BJ (cell line): ENCODE measurements around the gene FIGLA. TPM values are rescaled to one million over a fixed set of nuclear protein-coding genes. Genes with fewer than 3 reads are reported as not detected.
"Not testable (repeated sequence)": the region's sequence is repeated elsewhere in the genome, so short reads cannot be mapped to it uniquely, and the experiment has no call there.

Source experiments
- CTCF ChIA-PET: fragments of 350-600 bp; formaldehyde crosslinking; extraction: SDS; loops from one replicate; lab custom pipeline; 2021; ENCODE audit warnings: antibody characterized with exemption, inconsistent platforms; lab: Yijun Ruan, JAX
- POLR2A ChIA-PET: fragments of 300-600 bp; sonication (Branson Sonifier 250); formaldehyde crosslinking; extraction: SDS; loops from one replicate; lab custom pipeline; 2021; ENCODE audit warnings: antibody characterized with exemption; lab: Charles Lee
- DNase-seq: peaks from one replicate; pipeline ENCODE4 v3.0.0-alpha.2; 2011; ENCODE audit warnings: low read depth
- H3K27me3 ChIP-seq: 2 replicates; pipeline ENCODE4 v1.6.0; 2011; ENCODE audit warnings: low read length; ENCODE audit not compliant: control insufficient read depth, insufficient read depth
- H3K36me3 ChIP-seq: 2 replicates; pipeline ENCODE4 v1.5.1; 2011; ENCODE audit warnings: low read length; ENCODE audit not compliant: control insufficient read depth, insufficient read depth
- H3K4me3 ChIP-seq: 2 replicates; pipeline ENCODE4 v1.5.1; 2011; ENCODE audit warnings: low read depth, mild to moderate bottlenecking, control low read depth, low read length
- CTCF ChIP-seq: IDR thresholded peaks from 2 replicates; pipeline ENCODE4 v1.5.1; 2011; ENCODE audit warnings: low read depth, mild to moderate bottlenecking, control low read depth, inconsistent platforms, low read length, moderate library complexity; ENCODE audit not compliant: insufficient read depth
- polyA plus RNA-seq: library from polyadenylated mRNA; depleted of rRNA; stranded (reverse); fragments of >200 nt; gene quantifications from 2 replicates; pipeline ENCODE4 v1.2.3, GENCODE V29; 2011

The FIGLA gene
- polyA plus RNA-seq, 1 experiment = not detected

GRCh38 chr2:70743068-70743467 lies 47.4 kb downstream of the FIGLA start:
- TF ChIP-seq CTCF = no peak
- ChIA-PET CTCF (interaction anchor here (1.1 to 1.2 kb wide), 2 partner anchors 9 to 125 kb away, joined by 3 read pairs; no protein-coding TSS in a partner anchor), POLR2A (no interaction called here)
- Histone ChIP-seq H3K4me3 (no peak overlapping the region), H3K36me3 (no peaks in the 10 kb centered on the region), H3K27me3 (peaks cover 3% of the 10 kb centered on the region; the same call in 1 of the 2 replicates)
- no peak for DNase-seq

- CTCF ChIA-PET = interaction anchor here (1.0 kb wide), 1 partner anchor 9 kb away, joined by 4 read pairs; no protein-coding TSS in a partner anchor
- DNase-seq, H3K27me3 ChIP-seq, H3K36me3 ChIP-seq, POLR2A ChIA-PET, H3K4me3 ChIP-seq: not testable (repeated sequence)
Observed at GRCh38 chr2:70739492-70739891, 51.0 kb downstream of the FIGLA start.

- ChIA-PET CTCF (no interaction called here), POLR2A (no interaction called here)
- no peak overlapping the region for H3K4me3 ChIP-seq
- no peak for TF ChIP-seq CTCF
- peaks cover 8% of the 10 kb centered on the region for H3K27me3 ChIP-seq
- H3K36me3 ChIP-seq = no peaks in the 10 kb centered on the region
- DNase-seq = no peak
Observed at GRCh38 chr2:70738159-70738558, 52.3 kb downstream of the FIGLA start.

- Histone ChIP-seq H3K27me3 (peaks cover 8% of the 10 kb centered on the region), H3K36me3 (no peaks in the 10 kb centered on the region), H3K4me3 (no peak overlapping the region)
- ChIA-PET POLR2A (no interaction called here), CTCF (no interaction called here)
- TF ChIP-seq CTCF = no peak
- DNase-seq = no peak
Observed at GRCh38 chr2:70735071-70735470, 55.4 kb downstream of the FIGLA start.

GRCh38 chr2:70733646-70734180 lies 56.7 kb downstream of the FIGLA start:
- TF ChIP-seq CTCF = no peak
- CTCF ChIA-PET = no interaction called here
- DNase-seq = no peak

More at GRCh38 chr2:70733646-70734180, 56.7 kb downstream of the FIGLA start:
- Histone ChIP-seq H3K4me3 (no peak overlapping the region), H3K36me3 (no peaks in the 10 kb centered on the region), H3K27me3 (peaks cover 8% of the 10 kb centered on the region)
- POLR2A ChIA-PET = no interaction called here
